IMR-90 (cell line): Measurements from ENCODE around the gene TNFRSF25. TPM values are rescaled to one million over a fixed set of nuclear protein-coding genes. Genes with fewer than 3 reads are reported as not detected.

Experiments used
- ATAC-seq: fragments of 200-7000 bp; cut with Tn5 transposase; 2 replicates; pipeline ENCODE4 v1.9.1; 2020; ENCODE audit warnings: low read depth, mild to moderate bottlenecking, moderate library complexity
- BruUV-seq: library from RNA; stranded (reverse); fragments of 400-500 nt; replicated peaks from 2 replicates; lab custom pipeline; 2021; lab: Mats Ljungman, UMichigan
- CTCF ChIA-PET: fragments of 300-600 bp; formaldehyde crosslinking; extraction: SDS; loops from one replicate; lab custom pipeline; 2021; ENCODE audit warnings: antibody characterized with exemption; lab: Yijun Ruan, JAX
- POLR2A ChIA-PET: fragments of 300-600 bp; sonication (Branson Sonifier 250); formaldehyde crosslinking; loops from one replicate; lab custom pipeline; 2022; ENCODE audit warnings: antibody characterized with exemption; ENCODE audit not compliant: unreplicated experiment; lab: Charles Lee
- DNase-seq: peaks from one replicate; pipeline ENCODE4 v3.0.0; 2013
- H2AFZ ChIP-seq: replicated peaks from 2 replicates; pipeline ENCODE3; 2013; ENCODE audit warnings: low read length, mild to moderate bottlenecking; ENCODE audit not compliant: poor library complexity
- H2AK5ac ChIP-seq: 2 replicates; pipeline ENCODE4 v1.6.1; 2013; ENCODE audit warnings: low read depth, low read length, inconsistent platforms
- H2AK9ac ChIP-seq: replicated peaks from 2 replicates; pipeline ENCODE3; 2013; ENCODE audit warnings: mild to moderate bottlenecking, low read depth, low read length, moderate library complexity; ENCODE audit not compliant: poor library complexity
- H2BK120ac ChIP-seq: 2 replicates; pipeline ENCODE4 v1.6.1; 2013; ENCODE audit warnings: low read depth, low read length, inconsistent platforms
- H2BK15ac ChIP-seq: 3 replicates; pipeline ENCODE4 v1.6.1; 2013; ENCODE audit warnings: low read depth, low read length, inconsistent platforms
- H2BK20ac ChIP-seq: 2 replicates; pipeline ENCODE4 v1.6.1; 2013; ENCODE audit warnings: low read depth, mild to moderate bottlenecking, inconsistent platforms, low read length, moderate library complexity
- H2BK5ac ChIP-seq: 2 replicates; pipeline ENCODE4 v1.6.1; 2013; ENCODE audit warnings: mild to moderate bottlenecking, low read depth, low read length, inconsistent platforms; ENCODE audit not compliant: poor library complexity, severe bottlenecking
- H3K14ac ChIP-seq: replicated peaks from 2 replicates; pipeline ENCODE4 v1.6.1; 2013; ENCODE audit warnings: low read depth, low read length, inconsistent platforms
- H3K18ac ChIP-seq: 2 replicates; pipeline ENCODE4 v1.6.1; 2013; ENCODE audit warnings: low read depth, low read length, control low read depth
- H3K23ac ChIP-seq: 2 replicates; pipeline ENCODE4 v1.6.1; 2013; ENCODE audit warnings: low read depth, low read length, inconsistent platforms
- H3K27ac ChIP-seq: 2 replicates; pipeline ENCODE4 v1.5.1; 2013; ENCODE audit warnings: mild to moderate bottlenecking, control low read depth, low read length; ENCODE audit not compliant: insufficient read depth
- H3K27me3 ChIP-seq: 2 replicates; pipeline ENCODE4 v1.6.1; 2013; ENCODE audit warnings: low read length; ENCODE audit not compliant: control insufficient read depth, insufficient read depth
- H3K36me3 ChIP-seq: 2 replicates; pipeline ENCODE4 v1.6.1; 2013; ENCODE audit warnings: low read length, mixed read lengths; ENCODE audit not compliant: control insufficient read depth, insufficient read depth
- H3K4ac ChIP-seq: 2 replicates; pipeline ENCODE4 v1.6.1; 2013; ENCODE audit warnings: low read depth, low read length, inconsistent platforms
- H3K4me1 ChIP-seq: 2 replicates; pipeline ENCODE4 v1.6.1; 2013; ENCODE audit warnings: low read length, mixed read lengths; ENCODE audit not compliant: control insufficient read depth, insufficient read depth
- H3K4me2 ChIP-seq: 2 replicates; pipeline ENCODE4 v1.6.1; 2013; ENCODE audit warnings: low read depth, mild to moderate bottlenecking, control low read depth, low read length, moderate library complexity
- H3K4me3 ChIP-seq: 2 replicates; pipeline ENCODE4 v1.5.1; 2013; ENCODE audit warnings: low read depth, mild to moderate bottlenecking, control low read depth, low read length, moderate library complexity; ENCODE audit not compliant: insufficient read depth
- H3K56ac ChIP-seq: 2 replicates; pipeline ENCODE4 v1.6.1; 2013; ENCODE audit warnings: low read length, inconsistent platforms; ENCODE audit not compliant: insufficient read depth; ENCODE audit errors: extremely low read depth
- H3K79me1 ChIP-seq, 2 experiments: 2 replicates each; pipeline ENCODE4 v1.6.1; 2013; ENCODE audit warnings: low read length in 2 of 2, inconsistent platforms in 1 of 2, low read depth in 1 of 2
- H3K9ac ChIP-seq: 2 replicates; pipeline ENCODE4 v1.6.1; 2013; ENCODE audit warnings: low read depth, low read length, control low read depth
- H3K9me1 ChIP-seq: 2 replicates; pipeline ENCODE4 v1.6.1; 2013; ENCODE audit warnings: low read length, inconsistent platforms; ENCODE audit not compliant: insufficient read depth
- H3K9me3 ChIP-seq: 2 replicates; pipeline ENCODE4 v1.6.1; 2013; ENCODE audit warnings: low read length; ENCODE audit not compliant: control insufficient read depth, insufficient read depth
- H4K20me1 ChIP-seq: 2 replicates; pipeline ENCODE4 v1.6.1; 2013; ENCODE audit warnings: low read length, inconsistent platforms; ENCODE audit not compliant: insufficient read depth
- H4K5ac ChIP-seq: 2 replicates; pipeline ENCODE4 v1.6.1; 2013; ENCODE audit warnings: mild to moderate bottlenecking, low read depth, low read length, control low read depth
- H4K8ac ChIP-seq, 2 experiments: 2 replicates each; pipeline ENCODE4 v1.6.1; 2013; ENCODE audit warnings: low read depth in 2 of 2, low read length in 2 of 2, control low read depth in 1 of 2, inconsistent platforms in 1 of 2
- H4K91ac ChIP-seq: 2 replicates; pipeline ENCODE4 v1.6.1; 2013; ENCODE audit warnings: low read depth, low read length, inconsistent platforms; ENCODE audit not compliant: insufficient read depth
- BHLHE40 ChIP-seq: fragments of 150-350 bp; IDR thresholded peaks from 2 replicates; pipeline ENCODE4 v1.6.1; 2016; ENCODE audit warnings: mild to moderate bottlenecking, low read depth, low read length
- MAFK ChIP-seq: IDR thresholded peaks from 2 replicates; pipeline ENCODE4 v1.6.1; 2012; ENCODE audit warnings: low read depth, low read length, improper control_type of control experiment
- MAZ ChIP-seq: IDR thresholded peaks from 2 replicates; pipeline ENCODE4 v1.6.1; 2012; ENCODE audit warnings: low read depth, mild to moderate bottlenecking, low read length, improper control_type of control experiment, moderate library complexity, borderline replicate concordance
- MXI1 ChIP-seq: IDR thresholded peaks from 2 replicates; pipeline ENCODE4 v1.6.1; 2012; ENCODE audit warnings: low read depth, mild to moderate bottlenecking, low read length, moderate library complexity, borderline replicate concordance
- NFE2L2 ChIP-seq: fragments of 150-350 bp; IDR thresholded peaks from 2 replicates; pipeline ENCODE4 v1.6.1; 2016; ENCODE audit warnings: low read depth, mild to moderate bottlenecking, low read length
- POLR2A ChIP-seq: IDR thresholded peaks from 2 replicates; pipeline ENCODE4 v1.6.1; 2012; ENCODE audit warnings: mild to moderate bottlenecking, low read depth, low read length
- RCOR1 ChIP-seq: IDR thresholded peaks from 2 replicates; pipeline ENCODE4 v1.6.1; 2012; ENCODE audit warnings: mild to moderate bottlenecking, low read length, improper control_type of control experiment; ENCODE audit not compliant: insufficient replicate concordance
- WGBS, 2 experiments: methylation state at CpG; one replicate each; pipeline versions ENCODE4 v1.1.5 to v1.1.7; 2013; ENCODE audit warnings: missing lambda C conversion rate in 2 of 2; ENCODE audit not compliant: insufficient read length in 1 of 2; ENCODE audit errors: extremely low coverage in 2 of 2; 5-methylcytosine and 5-hydroxymethylcytosine counted together
- dilution Hi-C: fragments of 300-500 bp; cut with HindIII; formaldehyde crosslinking; loops from one replicate; pipeline ENCODE4 v1.14.3; 2018; ENCODE audit warnings: low sequenced_read_pairs; ENCODE audit not compliant: unreplicated experiment
- in situ Hi-C: fragments of 300-500 bp; cut with MboI; formaldehyde crosslinking; loops from 3 replicates; pipeline ENCODE4 v1.14.3; 2019; ENCODE audit warnings: low sequenced_read_pairs, inconsistent platforms, mixed read lengths
- intact Hi-C: fragments of 100-400 bp; cut with micrococcal nuclease; formaldehyde crosslinking; loops from 2 replicates; pipeline ENCODE4 v1.10.0; 2022
- polyA plus RNA-seq, 3 experiments: library from polyadenylated mRNA; depleted of rRNA; stranded (reverse); fragments of >200 nt; gene quantifications; 2 replicates each; pipeline ENCODE4 v1.2.3, GENCODE V29; 2012; ENCODE audit warnings: low replicate concordance in 1 of 3
- total RNA-seq: library from RNA; depleted of rRNA; stranded (reverse); fragments of >200 nt; gene quantifications from 2 replicates; pipeline ENCODE4 v1.2.3, GENCODE V29; 2012
- TF ChIP-seq, protein P1 (sequence below): fragments of 150-350 bp; IDR thresholded peaks from 2 replicates; pipeline ENCODE4 v1.6.1; 2017; ENCODE audit warnings: mild to moderate bottlenecking, antibody characterized with exemption, low read length, low read depth
- TF ChIP-seq, protein P2 (sequence below): fragments of 150-350 bp; IDR thresholded peaks from 2 replicates; pipeline ENCODE4 v1.6.1; 2016; ENCODE audit warnings: low read depth, mild to moderate bottlenecking, low read length, moderate library complexity, borderline replicate concordance

Gene TNFRSF25
- total and polyA plus RNA-seq, 2 of the 4 experiments (the other 2 are of a cell fraction) = 1.3 to 11.2 TPM

DNA sequence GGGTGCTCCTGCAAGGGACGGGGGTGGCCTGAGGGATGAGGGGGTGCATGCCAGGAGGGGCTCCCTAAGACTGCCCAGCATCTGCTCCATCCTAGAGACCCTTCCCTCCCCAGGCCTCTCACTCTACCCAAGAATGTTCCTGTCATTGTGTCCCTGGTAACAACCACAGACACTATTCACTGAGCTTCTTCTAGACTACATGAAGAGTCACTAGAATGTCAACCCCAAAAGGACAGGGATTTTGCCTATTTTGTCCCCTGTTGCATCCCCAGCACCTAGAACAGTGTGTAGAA, 2.9 kb downstream of the TNFRSF25 start:
- H3K9ac ChIP-seq = no peak overlapping the region
- H3K9me3 ChIP-seq = no peaks in the 10 kb centered on the region
- H3K4me3 ChIP-seq = no peak overlapping the region
- BruUV-seq = no TSS peak
- H4K91ac ChIP-seq = no peak overlapping the region
- H3K4ac ChIP-seq = no peak overlapping the region
- ATAC-seq = no peak
- DNase-seq = no peak
- H3K27ac ChIP-seq = no peak overlapping the region
- H3K18ac ChIP-seq = no peak overlapping the region
- no peak for TF ChIP-seq MAFK
- TF ChIP-seq MXI1 = no peak
- TF ChIP-seq, protein P1, sequence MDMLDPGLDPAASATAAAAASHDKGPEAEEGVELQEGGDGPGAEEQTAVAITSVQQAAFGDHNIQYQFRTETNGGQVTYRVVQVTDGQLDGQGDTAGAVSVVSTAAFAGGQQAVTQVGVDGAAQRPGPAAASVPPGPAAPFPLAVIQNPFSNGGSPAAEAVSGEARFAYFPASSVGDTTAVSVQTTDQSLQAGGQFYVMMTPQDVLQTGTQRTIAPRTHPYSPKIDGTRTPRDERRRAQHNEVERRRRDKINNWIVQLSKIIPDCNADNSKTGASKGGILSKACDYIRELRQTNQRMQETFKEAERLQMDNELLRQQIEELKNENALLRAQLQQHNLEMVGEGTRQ = no peak
- no peak for TF ChIP-seq BHLHE40
- TF ChIP-seq NFE2L2 = no peak
- TF ChIP-seq MAZ = no peak
- TF ChIP-seq, protein P2, sequence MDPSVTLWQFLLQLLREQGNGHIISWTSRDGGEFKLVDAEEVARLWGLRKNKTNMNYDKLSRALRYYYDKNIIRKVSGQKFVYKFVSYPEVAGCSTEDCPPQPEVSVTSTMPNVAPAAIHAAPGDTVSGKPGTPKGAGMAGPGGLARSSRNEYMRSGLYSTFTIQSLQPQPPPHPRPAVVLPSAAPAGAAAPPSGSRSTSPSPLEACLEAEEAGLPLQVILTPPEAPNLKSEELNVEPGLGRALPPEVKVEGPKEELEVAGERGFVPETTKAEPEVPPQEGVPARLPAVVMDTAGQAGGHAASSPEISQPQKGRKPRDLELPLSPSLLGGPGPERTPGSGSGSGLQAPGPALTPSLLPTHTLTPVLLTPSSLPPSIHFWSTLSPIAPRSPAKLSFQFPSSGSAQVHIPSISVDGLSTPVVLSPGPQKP = no peak
- no peak for TF ChIP-seq RCOR1
- no peak for TF ChIP-seq POLR2A
- H2BK15ac ChIP-seq = no peak overlapping the region
- ChIA-PET POLR2A (no interaction called here), CTCF (no interaction called here)
- in situ Hi-C loops = no loop called here
- no peak overlapping the region for H2BK120ac ChIP-seq
- H3K36me3 ChIP-seq = peaks cover 24% of the 10 kb centered on the region
- WGBS, 2 experiments = no CpG with 5 or more reads among the region's 1 CpG
- no peaks in the 10 kb centered on the region for H3K79me1 ChIP-seq
- H3K9me1 ChIP-seq = no peaks in the 10 kb centered on the region
- intact Hi-C loops = no loop called here
- H2AK9ac ChIP-seq = no peak overlapping the region
- H2AK5ac ChIP-seq = no peak overlapping the region
- H3K14ac ChIP-seq = no peak overlapping the region
- H3K4me2 ChIP-seq = no peak overlapping the region
- H2AFZ ChIP-seq = no peak overlapping the region
- no peak overlapping the region for H3K56ac ChIP-seq
- no peak overlapping the region for H2BK20ac ChIP-seq
- H4K20me1 ChIP-seq = no peaks in the 10 kb centered on the region
- H3K4me1 ChIP-seq = no peaks in the 10 kb centered on the region
- peaks cover 16% of the 10 kb centered on the region for H3K27me3 ChIP-seq
- H4K5ac ChIP-seq = no peak overlapping the region
- dilution Hi-C loops = no loop called here
- no peak overlapping the region for H4K8ac ChIP-seq
- H2BK5ac ChIP-seq = no peak overlapping the region
- no peak overlapping the region for H3K23ac ChIP-seq
